CD4-positive, alpha-beta T cell treated with Interleukin-4 for 1 hour (primary cell): ENCODE data around the gene MFAP5.

Experiments
- DNase-seq, 2 donors: peaks; one replicate each; pipeline ENCODE4 v3.0.0-alpha.2; 2020 to 2022

MFAP5 gene, protein sequence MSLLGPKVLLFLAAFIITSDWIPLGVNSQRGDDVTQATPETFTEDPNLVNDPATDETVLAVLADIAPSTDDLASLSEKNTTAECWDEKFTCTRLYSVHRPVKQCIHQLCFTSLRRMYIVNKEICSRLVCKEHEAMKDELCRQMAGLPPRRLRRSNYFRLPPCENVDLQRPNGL

DNA sequence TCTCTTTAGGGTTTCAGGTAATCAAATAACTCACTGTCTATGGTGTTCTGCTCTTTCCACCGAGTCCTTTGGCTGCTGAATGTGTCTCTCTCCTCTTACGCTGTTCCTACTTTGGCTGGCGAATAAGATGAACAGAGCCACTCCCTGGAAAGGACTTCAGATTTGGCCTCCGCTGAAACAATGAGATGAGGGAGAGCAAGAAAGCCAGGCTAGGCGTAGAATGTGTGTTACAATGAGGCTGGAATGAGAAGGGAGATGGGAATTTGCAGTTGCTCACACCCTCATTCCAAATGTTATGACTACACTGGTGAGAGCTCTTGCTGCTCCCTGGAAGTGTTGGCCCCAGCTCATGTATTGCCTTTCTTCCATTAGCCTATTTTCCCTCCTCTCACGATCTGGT lies at the start of gene MFAP5:
TSS of gene MFAP5 (minus strand) at position 234 of the 400 bp plus-strand sequence. CDS start 722 bp downstream, outside the sequence.
- DNase-seq, result no peak

- DNase-seq, result no peak
These were observed 46.7 kb upstream of the MFAP5 start for GRCh38 chr12:8709124-8709830.

- no peak for DNase-seq
These were observed 39.5 kb upstream of the MFAP5 start for GRCh38 chr12:8702159-8702558.

DNA sequence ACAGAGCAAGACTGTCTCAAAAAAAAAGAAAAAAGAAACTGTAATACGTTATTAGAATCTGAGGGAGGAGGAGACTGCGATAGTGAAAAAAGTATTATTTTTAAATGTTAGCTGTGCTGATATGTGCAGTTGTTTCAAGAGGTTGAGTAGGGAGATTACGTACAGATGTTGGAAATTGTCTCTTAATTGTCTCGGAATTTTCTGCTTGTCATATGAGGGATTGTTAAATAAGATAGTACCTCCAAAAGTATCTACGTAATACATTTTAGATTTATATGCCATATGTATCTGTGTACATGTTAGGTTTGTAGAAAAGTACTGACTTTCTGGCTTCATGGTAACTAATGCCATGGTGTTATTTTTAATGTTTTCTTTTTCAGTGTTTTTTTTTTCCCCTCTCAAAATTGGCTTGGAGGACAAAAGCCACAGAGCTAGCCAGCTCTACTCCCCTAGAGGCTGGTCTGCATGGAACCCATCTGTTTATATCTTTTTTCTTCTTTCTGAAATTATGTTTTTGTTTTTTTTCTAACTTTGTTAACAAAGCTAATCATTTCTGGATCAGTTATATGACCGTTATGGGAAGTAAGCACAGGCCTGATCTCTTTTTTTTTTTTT lies 38.5 kb upstream of the MFAP5 start:
- DNase-seq, result no peak

DNA sequence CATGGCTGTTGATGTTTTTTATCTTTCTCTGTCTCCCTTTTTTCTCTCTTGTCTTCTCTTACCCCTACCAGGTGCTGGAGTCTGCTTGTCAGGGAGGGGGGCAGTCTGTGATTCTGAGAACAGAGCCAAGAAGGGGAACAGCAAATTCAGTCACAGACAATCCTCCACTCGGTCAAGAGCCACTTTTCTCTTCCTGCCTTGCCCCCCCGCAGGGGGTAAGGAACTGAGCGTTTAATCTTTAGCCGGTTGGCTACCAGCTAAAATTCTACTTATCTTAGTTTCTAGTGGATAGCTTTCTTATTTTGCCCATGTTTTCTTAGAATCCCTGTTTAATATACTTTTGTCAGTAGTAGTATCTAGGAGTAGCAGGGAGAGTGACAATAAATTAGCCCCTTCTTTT lies 37.1 kb upstream of the MFAP5 start:
- no peak for DNase-seq

GRCh38 chr12:8698879-8699278 lies 36.3 kb upstream of the MFAP5 start:
- DNase-seq, result no peak

GRCh38 chr12:8698132-8698851 lies 35.7 kb upstream of the MFAP5 start:
- DNase-seq, result peak; percentile 42 to 49

DNA sequence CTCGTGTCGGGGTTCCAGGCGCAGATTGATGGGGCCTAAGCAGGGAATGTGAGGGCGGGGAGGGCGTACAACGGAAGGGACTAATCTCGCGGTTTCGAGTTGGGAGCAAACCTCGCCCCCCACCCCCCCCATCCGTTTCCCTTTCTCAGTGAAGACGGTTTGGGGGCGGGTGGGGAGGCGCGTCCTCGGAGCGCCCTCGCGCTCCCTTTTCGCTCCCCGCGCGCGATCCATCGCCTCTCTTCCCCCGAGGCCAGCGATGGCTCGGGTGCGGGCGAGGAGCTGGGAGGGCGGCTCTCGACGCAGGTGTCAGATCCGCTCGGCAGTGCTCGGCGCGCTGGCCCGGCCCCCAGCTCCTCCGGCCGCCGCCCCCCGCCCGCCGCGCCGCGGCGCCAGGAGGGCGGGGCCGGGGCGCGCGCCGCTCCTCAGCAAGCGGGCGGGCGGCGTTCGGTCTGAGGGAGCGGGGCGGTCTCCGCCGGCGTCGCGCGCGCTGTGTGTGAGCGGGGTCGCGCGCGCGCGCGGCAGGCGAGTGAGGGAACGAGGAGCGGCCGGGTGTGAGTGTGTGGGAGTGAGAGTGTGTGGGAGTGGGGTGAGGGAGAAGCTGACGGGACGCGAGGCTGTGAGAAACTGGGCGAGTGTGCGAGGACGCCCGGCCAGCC lies 35.0 kb upstream of the MFAP5 start, which contains the start of gene RIMKLB:
TSS of gene RIMKLB (plus strand) at position 516 of the 656 bp plus-strand sequence. CDS start 15,876 bp downstream, outside the sequence.
- DNase-seq, result peak; percentile 78 to 80

DNA sequence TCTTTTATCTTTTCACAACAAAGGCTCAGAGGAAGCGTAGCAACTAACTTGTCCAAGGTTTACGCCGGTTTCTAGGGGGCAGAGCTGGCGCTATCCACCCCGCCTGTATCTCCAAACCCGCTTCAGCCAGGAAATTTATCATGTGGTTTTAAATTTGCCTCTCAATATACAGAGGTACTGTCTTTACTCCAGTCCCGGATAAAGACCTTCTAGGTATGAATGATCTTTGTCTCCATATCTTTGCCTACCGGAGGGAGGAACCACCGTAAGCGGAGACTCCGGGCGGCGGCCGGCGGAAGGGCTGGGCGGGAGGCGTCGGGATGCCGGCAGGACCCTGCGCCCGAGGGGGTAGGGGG lies 34.5 kb upstream of the MFAP5 start:
- DNase-seq, result peak; percentile 23 to 56

GRCh38 chr12:8696442-8697090 lies 33.9 kb upstream of the MFAP5 start:
- no peak for DNase-seq

GRCh38 chr12:8695116-8695515 lies 32.5 kb upstream of the MFAP5 start:
- no peak for DNase-seq

- DNase-seq, result no peak
These were observed 29.9 kb upstream of the MFAP5 start for GRCh38 chr12:8692573-8692972.

GRCh38 chr12:8689681-8690080 lies 27.1 kb upstream of the MFAP5 start:
- DNase-seq, result no peak

- DNase-seq, result no peak
These were observed 25.4 kb upstream of the MFAP5 start for GRCh38 chr12:8687846-8688601.

DNA sequence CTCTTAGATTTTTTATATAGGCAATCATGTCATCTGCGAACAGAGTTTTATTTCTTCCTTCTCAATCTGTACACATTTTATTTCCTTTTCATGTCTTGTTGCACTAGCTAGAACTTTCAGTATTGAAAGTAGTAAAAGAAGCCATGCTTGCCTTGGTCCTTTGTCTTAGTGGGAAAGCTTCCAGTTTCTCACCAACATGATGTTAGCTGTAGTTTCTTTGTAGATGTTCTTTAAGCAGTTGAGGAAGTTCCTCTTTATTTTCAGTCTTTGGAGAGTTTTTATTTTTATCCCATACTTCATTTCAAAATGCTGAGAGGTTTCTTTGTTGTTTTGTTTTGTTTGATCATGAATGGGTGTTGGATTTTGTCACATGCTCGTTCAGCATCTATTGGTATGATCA lies 22.4 kb upstream of the MFAP5 start:
- DNase-seq, result no peak

DNA sequence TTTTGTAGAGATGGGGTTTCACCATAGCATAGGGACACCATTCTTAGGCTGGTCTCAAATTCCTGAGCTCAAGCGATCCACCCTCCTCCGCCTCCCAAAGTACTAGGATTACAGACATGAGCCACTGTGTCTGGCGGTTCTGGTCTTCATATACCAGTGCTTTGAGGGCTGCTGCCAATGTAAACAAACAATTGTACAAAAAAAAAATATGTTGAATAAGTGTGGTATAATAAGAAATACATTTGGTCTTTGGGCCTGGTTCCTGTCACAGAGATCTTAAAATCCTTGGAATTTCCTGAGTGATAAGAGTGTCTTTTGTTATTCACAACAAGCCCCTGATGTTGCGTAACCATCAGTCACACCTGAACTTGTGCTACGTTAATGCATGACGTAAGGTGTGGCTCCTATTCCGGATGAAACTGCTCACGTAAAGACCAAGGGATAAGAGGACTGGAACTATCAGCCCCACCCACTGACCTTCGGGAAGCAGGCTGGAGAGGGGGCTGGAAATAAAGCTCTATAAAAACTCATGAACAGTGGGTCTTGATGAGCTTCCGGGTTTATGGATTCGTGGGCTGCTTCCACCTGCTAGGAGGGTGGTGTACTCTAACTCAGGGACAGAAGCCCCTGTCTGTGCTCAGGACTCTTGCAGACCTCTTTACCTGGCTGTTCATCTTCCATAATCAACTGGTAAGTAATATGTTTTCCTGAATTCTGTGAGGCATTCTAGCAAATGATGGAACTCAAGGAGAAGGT lies 18.7 kb upstream of the MFAP5 start:
- DNase-seq, result no peak

- no peak for DNase-seq
These were observed 17.9 kb upstream of the MFAP5 start for GRCh38 chr12:8680533-8680932.

DNA sequence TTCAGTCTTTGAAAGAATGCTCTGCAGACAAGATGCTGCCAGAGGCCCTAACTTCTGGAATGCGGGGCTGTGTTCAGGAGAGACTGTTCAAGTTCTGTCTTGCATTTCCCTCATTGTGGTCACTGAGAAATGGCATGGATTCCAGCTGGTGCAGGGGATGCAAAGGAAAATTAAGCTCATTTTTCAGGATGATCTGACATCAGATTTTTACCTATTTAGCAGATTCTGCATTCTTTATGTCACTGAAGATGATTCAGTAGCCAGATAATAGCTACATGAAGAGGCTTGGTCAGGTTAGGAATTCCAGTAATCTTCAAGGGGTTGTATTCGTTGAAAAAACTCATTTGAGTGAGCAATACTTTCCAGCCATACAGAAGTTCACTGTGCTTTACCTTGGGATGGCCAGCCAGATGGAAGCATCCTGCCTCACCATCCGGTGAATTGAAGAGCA lies 16.1 kb upstream of the MFAP5 start:
- DNase-seq, result no peak

GRCh38 chr12:8677362-8677761 lies 14.7 kb upstream of the MFAP5 start:
- no peak for DNase-seq

DNA sequence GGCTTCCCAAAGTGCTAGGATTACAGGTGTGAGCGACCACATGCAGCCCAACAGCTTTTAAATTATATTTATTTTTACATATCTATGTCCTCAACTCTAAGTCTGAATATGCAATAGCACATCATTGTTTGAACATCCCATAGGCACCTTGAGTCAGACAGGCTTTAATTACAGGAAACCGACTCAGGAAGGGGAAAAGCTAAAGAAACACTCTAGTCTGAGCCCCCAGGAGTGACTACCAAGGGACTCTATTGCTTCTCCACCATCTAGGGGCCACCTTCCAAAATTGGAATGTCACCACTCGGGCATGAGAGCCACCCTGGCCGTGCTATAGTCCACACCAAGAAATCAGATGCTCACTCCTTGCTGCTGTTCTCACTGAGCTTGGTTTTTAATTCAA lies 14.0 kb upstream of the MFAP5 start:
- DNase-seq, result no peak

GRCh38 chr12:8675591-8676036 lies 13.0 kb upstream of the MFAP5 start:
- no peak for DNase-seq
